ENCODE data around the gene LIPT1.
A peak's percentile ranks its signal among the peaks of the same experiment; 100 is the strongest.
"Not testable (repeated sequence)": the region's sequence is repeated elsewhere in the genome, so short reads cannot be mapped to it uniquely, and the experiment has no call there.

The LIPT1 gene

DNA sequence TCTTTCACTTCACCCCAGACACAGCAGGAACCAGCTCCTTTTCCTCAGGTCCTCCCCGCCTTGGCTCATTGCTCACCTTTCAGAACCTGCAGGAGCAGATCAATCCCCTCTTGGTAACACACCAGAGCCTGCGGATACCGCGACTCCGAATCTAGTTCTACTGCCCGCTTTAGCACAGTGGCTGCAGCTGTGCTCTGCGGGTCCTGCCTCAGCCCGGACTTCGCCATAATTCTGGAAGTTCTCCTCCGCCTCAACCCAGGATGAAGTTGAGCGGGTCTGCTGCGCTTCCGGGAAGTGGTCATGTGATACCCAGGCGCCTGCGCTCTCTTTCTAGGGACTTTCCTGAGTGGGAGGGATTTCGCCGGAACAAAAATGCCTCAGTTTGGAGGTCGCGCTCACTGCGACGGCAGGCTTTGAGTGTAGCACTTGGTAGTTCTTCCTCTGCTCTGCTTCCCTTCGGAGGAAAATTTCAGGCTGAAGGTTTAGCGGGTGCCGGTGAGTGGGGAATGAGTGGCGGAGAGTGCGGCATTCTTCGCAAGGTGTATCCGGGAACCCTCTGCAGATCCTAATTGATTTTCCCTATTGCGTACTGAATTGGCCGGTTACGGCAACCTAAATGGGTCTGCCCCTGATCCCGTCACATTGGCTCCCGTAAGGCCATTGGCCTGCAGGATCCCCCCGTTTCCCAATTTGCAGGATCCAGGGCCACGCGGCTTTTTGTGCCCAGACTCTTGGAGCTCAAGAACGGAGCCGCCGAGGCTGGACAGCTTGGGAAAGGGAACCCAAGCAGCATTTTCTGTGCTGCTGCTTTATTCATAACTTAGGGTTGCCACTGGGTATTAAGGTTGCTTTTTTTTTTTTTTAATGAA lies 26.2 kb downstream of the LIPT1 start, which contains the start of the genes MITD1 and MRPL30:
TSS of gene MITD1 (minus strand) at position 304 of the 869 bp plus-strand sequence. CDS start at position 227, 77 bp downstream.
TSS of gene MRPL30 (plus strand) at position 430 of the 869 bp plus-strand sequence. CDS start 5,020 bp downstream, outside the sequence.
- DNase-seq (ENCODE audit: low read depth): peak; percentile 82

DNA sequence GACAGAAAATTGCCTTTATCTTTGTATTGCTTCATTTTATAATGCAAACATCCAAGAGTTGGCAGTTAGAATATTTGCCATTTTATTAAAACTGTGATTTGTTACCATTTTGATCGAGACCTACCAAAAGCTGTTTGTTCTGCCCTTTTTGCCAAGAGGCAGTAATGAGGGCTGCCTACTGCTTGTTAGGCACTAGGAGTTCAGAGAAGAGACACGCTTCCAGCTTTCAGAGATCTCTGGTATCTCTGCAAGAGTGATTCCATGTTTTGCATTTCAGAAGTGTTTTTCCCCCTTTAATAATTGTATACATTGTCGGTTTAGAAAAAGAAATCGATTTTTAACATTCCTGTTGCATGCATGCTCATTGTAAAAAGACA lies 26.8 kb downstream of the LIPT1 start:
- no peak for DNase-seq (ENCODE audit: low read depth)

DNA sequence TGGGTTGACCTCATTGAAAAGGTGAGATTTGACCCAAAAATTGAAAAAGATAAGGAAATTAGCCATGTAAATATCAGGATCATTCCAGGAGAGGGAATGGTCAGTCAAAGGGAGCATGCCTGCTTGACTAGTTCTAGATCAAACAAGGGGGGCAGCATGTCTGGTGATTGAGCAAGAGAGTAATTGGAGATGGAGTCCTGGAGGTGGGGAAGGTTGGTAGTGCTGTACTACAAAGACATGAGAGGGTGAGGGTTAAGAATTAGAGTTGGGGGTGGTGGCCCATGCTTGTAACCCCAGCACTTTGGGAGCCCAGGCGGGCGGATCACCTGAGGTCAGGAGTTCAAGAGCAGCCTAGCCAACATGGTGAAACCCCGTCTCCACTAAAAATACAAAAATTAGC lies 28.3 kb downstream of the LIPT1 start:
- no peak for DNase-seq (ENCODE audit: low read depth)

GRCh38 chr2:99184811-99185210 lies 30.0 kb downstream of the LIPT1 start:
- DNase-seq (ENCODE audit: low read depth): no peak

DNA sequence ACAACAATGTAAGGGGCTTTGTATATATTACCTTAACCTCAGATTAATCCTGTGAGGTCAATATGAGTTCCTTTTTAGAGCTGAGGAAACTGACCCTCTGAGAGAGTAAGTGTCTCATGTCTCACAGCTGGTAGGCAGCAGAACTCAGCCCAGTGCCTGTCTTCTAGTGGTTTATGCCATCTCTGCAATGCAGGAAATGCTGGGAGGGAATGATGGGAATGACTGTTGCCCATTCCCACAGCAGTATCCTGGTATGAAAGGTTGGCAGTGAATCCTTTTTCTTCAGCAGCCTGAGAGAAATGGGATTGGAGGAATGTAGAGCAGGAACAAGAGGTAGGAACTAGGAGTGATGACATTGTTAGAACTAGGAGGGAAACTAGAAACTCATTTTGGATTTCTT lies 32.2 kb downstream of the LIPT1 start:
- DNase-seq (ENCODE audit: low read depth): no peak

DNA sequence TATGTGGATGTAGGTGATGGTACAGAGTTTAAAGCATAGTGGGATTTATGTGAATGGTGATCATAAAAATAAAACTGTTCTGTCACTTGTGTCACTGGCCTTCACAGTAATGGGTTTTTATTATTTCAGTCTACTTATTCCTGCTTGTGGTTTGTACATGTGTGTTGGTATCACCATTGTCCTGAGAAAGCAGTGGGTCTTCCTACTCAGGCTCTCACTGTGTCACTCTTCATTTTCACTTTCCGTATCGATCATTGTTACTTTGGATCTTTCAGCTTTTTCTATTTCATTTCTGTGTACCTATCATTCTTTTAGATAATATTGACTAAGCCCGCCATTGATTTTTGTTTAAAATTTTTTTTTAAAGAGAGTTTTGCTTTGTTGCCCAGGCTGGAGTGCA lies 33.6 kb downstream of the LIPT1 start:
- DNase-seq (ENCODE audit: low read depth): no peak

GRCh38 chr2:99190548-99190947 lies 35.8 kb downstream of the LIPT1 start:
- no peak for DNase-seq (ENCODE audit: low read depth)

GRCh38 chr2:99192364-99192763 lies 37.6 kb downstream of the LIPT1 start:
- not testable (repeated sequence) for DNase-seq (ENCODE audit: low read depth)

DNA sequence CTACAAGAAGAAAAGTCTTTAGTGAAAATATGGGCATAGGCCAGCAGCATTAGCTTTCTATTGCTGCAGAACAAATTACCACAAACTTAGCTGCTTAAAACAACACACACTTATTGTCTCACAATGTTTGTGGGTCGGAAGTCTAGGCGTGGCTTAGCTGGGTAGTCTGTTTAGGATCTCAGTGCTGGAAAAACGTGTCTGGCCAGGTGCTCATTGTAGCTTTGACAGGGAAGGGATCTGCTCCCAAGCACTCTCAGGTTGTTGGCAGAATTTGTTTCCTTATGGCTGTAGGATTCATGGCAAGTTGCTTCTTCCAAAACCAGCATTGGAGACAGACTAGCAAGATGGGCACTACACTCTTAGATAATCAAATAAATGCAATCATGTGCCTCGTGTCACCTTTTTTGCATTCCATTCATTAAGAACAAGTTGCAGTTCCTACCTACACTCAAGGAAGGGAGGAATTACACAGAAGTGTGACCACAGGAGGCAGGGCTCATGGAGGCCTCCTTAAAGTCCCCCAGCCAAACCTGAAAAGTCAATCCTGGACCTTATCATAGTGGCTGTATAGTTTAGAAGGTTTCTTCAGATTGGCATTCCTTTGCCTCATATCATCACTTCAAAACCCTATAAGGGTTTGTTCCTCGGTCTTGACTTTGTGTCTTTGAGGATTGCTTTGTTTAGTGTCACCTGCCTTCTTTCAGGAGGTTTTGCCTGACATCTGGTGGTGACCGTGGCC lies 43.5 kb downstream of the LIPT1 start:
- no peak for DNase-seq (ENCODE audit: low read depth)

GRCh38 chr2:99200076-99200800 lies 45.5 kb downstream of the LIPT1 start:
- DNase-seq (ENCODE audit: low read depth): no peak

DNA sequence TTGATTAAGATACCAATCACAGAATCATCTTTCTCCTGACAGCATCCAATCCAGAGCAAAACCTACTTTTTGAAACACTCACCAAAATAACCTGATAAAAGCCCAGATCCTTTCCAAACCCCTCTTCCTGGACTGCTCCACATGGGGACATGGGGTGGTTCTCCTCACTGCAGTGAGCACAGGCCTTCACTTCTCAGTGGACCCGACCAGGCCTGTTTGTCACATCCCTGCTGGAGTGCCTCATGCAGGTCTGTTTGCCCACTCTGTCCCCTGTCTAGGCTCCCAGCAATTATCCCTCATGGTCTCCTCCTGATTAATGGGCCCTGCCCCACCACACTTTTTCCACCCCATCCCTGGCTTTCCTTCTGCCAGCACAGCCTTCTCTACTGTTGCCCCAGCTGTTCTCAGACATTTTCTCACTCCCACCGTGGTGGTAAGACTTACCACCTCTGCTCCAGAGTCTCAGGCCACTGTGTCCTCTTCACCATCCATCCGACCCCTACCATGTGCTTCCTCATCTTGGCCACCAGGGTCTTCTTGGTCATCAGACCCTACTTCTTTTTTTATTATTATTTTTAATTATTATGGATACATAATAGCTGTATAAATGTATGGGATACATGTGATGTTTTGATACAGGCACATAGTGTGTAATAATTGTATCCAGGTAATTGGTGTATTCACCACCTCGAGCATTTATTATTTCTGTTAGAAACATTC lies 47.4 kb downstream of the LIPT1 start:
- DNase-seq (ENCODE audit: low read depth): no peak

- no peak for DNase-seq (ENCODE audit: low read depth)
Measured at GRCh38 chr2:99205491-99205890, 50.7 kb downstream of the LIPT1 start.

Data from activated gamma-delta T cell treated with anti-CD3 and anti-CD28 coated beads, Interleukin-2, amount 50 U/mL, for 16 hours (primary cell).